PC-9 (cell line): ENCODE data around the gene SLC35A2.
"Not testable (repeated sequence)": the region's sequence is repeated elsewhere in the genome, so short reads cannot be mapped to it uniquely, and the experiment has no call there.

Source experiments
- EZH2 ChIP-seq: fragments of 200-600 bp; sonication (generic); IDR thresholded peaks from 2 replicates; pipeline ENCODE4 v1.8.0; 2017; ENCODE audit warnings: antibody characterized with exemption, low read depth
- TF ChIP-seq, protein P1 (sequence below): fragments of 200-600 bp; sonication (generic); conservative IDR thresholded peaks from 2 replicates; pipeline ENCODE4 v1.6.1; 2017; ENCODE audit warnings: mixed run types, antibody characterized with exemption, mild to moderate bottlenecking, moderate library complexity

DNA sequence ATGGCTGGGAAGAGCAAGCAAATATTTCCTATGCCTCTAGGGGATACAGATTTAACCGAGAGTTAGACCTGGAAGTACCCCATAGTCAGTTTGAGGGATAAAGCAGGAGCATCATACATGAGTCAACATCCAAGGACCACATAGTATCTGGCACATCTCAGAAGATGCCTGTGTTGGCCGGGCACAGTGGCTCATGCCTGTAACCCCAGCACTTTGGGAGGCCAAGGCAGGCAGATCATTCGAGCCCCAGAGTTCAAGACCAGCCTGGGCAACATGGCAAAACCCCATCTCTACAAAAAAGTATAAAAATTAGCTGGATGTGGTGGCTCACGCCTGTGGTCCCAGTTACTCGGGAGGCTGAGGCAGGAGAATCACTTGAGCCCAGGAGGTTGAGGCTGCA lies 24.9 kb downstream of the SLC35A2 start:
- TF ChIP-seq, protein P1, sequence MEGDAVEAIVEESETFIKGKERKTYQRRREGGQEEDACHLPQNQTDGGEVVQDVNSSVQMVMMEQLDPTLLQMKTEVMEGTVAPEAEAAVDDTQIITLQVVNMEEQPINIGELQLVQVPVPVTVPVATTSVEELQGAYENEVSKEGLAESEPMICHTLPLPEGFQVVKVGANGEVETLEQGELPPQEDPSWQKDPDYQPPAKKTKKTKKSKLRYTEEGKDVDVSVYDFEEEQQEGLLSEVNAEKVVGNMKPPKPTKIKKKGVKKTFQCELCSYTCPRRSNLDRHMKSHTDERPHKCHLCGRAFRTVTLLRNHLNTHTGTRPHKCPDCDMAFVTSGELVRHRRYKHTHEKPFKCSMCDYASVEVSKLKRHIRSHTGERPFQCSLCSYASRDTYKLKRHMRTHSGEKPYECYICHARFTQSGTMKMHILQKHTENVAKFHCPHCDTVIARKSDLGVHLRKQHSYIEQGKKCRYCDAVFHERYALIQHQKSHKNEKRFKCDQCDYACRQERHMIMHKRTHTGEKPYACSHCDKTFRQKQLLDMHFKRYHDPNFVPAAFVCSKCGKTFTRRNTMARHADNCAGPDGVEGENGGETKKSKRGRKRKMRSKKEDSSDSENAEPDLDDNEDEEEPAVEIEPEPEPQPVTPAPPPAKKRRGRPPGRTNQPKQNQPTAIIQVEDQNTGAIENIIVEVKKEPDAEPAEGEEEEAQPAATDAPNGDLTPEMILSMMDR: not testable (repeated sequence)
- not testable (repeated sequence) for TF ChIP-seq EZH2
